ENCODE data around the gene PXMP2.
"Not testable (repeated sequence)": the region's sequence is repeated elsewhere in the genome, so short reads cannot be mapped to it uniquely, and the experiment has no call there.

The PXMP2 gene

GRCh38 chr12:132753670-132754069 is 66.3 kb downstream of the PXMP2 start:
- DNase-seq (ENCODE audit: low spot score): not testable (repeated sequence)

GRCh38 chr12:132754160-132754932 is 67.0 kb downstream of the PXMP2 start:
- DNase-seq (ENCODE audit: low spot score): no peak
